SK-N-SH (cell line): Measurements from ENCODE around the gene GNAL. TPM values are rescaled to one million over a fixed set of nuclear protein-coding genes. Genes with fewer than 3 reads are reported as not detected.

Source experiments
- CTCF ChIA-PET: fragments of 300-600, 350-600 bp; formaldehyde crosslinking; extraction: SDS; loops from one replicate; lab custom pipeline; 2021; lab: Yijun Ruan, JAX
- POLR2A ChIA-PET: fragments of 350-600 bp; sonication (Branson Sonifier 250); formaldehyde crosslinking; extraction: SDS; loops from one replicate; lab custom pipeline; 2020; ENCODE audit warnings: antibody characterized with exemption, inconsistent platforms; lab: Yijun Ruan, JAX
- DNase-seq: peaks from one replicate; pipeline ENCODE4 v3.0.0; 2012
- H2AFZ ChIP-seq: fragments of 200-600 bp; sonication (generic); 2 replicates; pipeline ENCODE4 v1.8.1; 2016; ENCODE audit warnings: antibody characterized with exemption, mild to moderate bottlenecking, low read depth
- H3F3A ChIP-seq: fragments of 200-600 bp; sonication (generic); replicated peaks from 2 replicates; pipeline ENCODE3; 2016; ENCODE audit warnings: antibody characterized with exemption, mild to moderate bottlenecking; ENCODE audit not compliant: insufficient read depth
- H3K27ac ChIP-seq, 2 experiments: fragments of 200-500 bp in 1 of 2; fragments of 200-600 bp in 1 of 2; sonication (Bioruptor generic) in 1 of 2; sonication (generic), shearing (Covaris generic) in 1 of 2; 2 replicates each; pipeline versions ENCODE4 v1.5.1 to v1.6.1; 2014 to 2016; ENCODE audit warnings: low read depth in 2 of 2, inconsistent platforms in 1 of 2, low read length in 1 of 2, mild to moderate bottlenecking in 1 of 2, mixed read lengths in 1 of 2
- H3K27me3 ChIP-seq: fragments of 200-600 bp; sonication (generic), shearing (Covaris generic); 2 replicates; pipeline ENCODE4 v1.6.1; 2016; ENCODE audit warnings: mixed run types; ENCODE audit not compliant: insufficient read depth
- H3K36me3 ChIP-seq, 2 experiments: fragments of 200-500 bp in 1 of 2; fragments of 200-600 bp in 1 of 2; sonication (Bioruptor generic) in 1 of 2; sonication (generic) in 1 of 2; replicated peaks in 1 of 2; 2 replicates each; pipeline versions ENCODE3 to v1.5.1; 2014 to 2016; ENCODE audit warnings: low read length in 1 of 2, mild to moderate bottlenecking in 1 of 2; ENCODE audit not compliant: insufficient read depth in 2 of 2, control insufficient read depth in 1 of 2
- H3K4me1 ChIP-seq, 2 experiments: fragments of 200-500 bp in 1 of 2; fragments of 200-600 bp in 1 of 2; sonication (Bioruptor generic) in 1 of 2; sonication (generic), shearing (Covaris generic) in 1 of 2; 2 replicates each; pipeline versions ENCODE4 v1.5.1 to v1.6.1; 2014 to 2016; ENCODE audit warnings: low read depth in 1 of 2, low read length in 1 of 2, mixed run types in 1 of 2; ENCODE audit not compliant: insufficient read depth in 2 of 2, control insufficient read depth in 1 of 2
- H3K4me2 ChIP-seq: fragments of 200-600 bp; sonication (generic), shearing (Covaris generic); 2 replicates; pipeline ENCODE4 v1.6.1; 2017; ENCODE audit warnings: mixed run types
- H3K4me3 ChIP-seq, 2 experiments: fragments of 200-500 bp in 1 of 2; fragments of 200-600 bp in 1 of 2; sonication (Bioruptor generic) in 1 of 2; sonication (generic), shearing (Covaris generic) in 1 of 2; 2 replicates each; pipeline versions ENCODE4 v1.5.1 to v1.8.1; 2014 to 2016; ENCODE audit warnings: low read depth in 2 of 2, inconsistent platforms in 1 of 2, low read length in 1 of 2, mild to moderate bottlenecking in 1 of 2, mixed read lengths in 1 of 2, moderate library complexity in 1 of 2
- H3K79me2 ChIP-seq: fragments of 200-600 bp; sonication (generic); 2 replicates; pipeline ENCODE4 v1.8.1; 2017; ENCODE audit warnings: mild to moderate bottlenecking; ENCODE audit not compliant: insufficient read depth
- H3K9ac ChIP-seq: fragments of 200-600 bp; sonication (generic); 2 replicates; pipeline ENCODE4 v1.6.1; 2017; ENCODE audit warnings: mixed run types
- H3K9me2 ChIP-seq: fragments of 200-600 bp; sonication (generic); 2 replicates; pipeline ENCODE4 v1.6.1; 2017; ENCODE audit warnings: mixed run types
- H3K9me3 ChIP-seq: fragments of 200-600 bp; sonication (generic); 2 replicates; pipeline ENCODE4 v1.6.1; 2017; ENCODE audit warnings: mixed run types, mild to moderate bottlenecking, moderate library complexity
- H4K20me1 ChIP-seq: fragments of 200-600 bp; sonication (generic); 2 replicates; pipeline ENCODE4 v1.6.1; 2017; ENCODE audit warnings: mild to moderate bottlenecking, mixed run types; ENCODE audit not compliant: insufficient read depth
- ELF1 ChIP-seq: IDR thresholded peaks from 2 replicates; pipeline ENCODE4 v1.4.0; 2012
- EZH2phosphoT487 ChIP-seq: fragments of 200-600 bp; sonication (generic); IDR thresholded peaks from 2 replicates; pipeline ENCODE4 v1.6.1; 2017; ENCODE audit warnings: low read depth, mixed run types, mild to moderate bottlenecking, antibody characterized with exemption, moderate library complexity, borderline replicate concordance
- FOSL2 ChIP-seq: IDR thresholded peaks from 2 replicates; pipeline ENCODE4 v1.4.0; 2012; ENCODE audit warnings: low read depth, mild to moderate bottlenecking, moderate library complexity, borderline replicate concordance
- FOXM1 ChIP-seq: IDR thresholded peaks from 2 replicates; pipeline ENCODE4 v1.4.0; 2012; ENCODE audit warnings: low read depth, mild to moderate bottlenecking
- GABPA ChIP-seq: IDR thresholded peaks from 2 replicates; pipeline ENCODE4 v1.4.0; 2012; ENCODE audit warnings: low read depth, mild to moderate bottlenecking
- JUND ChIP-seq: IDR thresholded peaks from 2 replicates; pipeline ENCODE4 v1.4.0; 2012
- MEF2A ChIP-seq: IDR thresholded peaks from 2 replicates; pipeline ENCODE4 v1.4.0; 2012; ENCODE audit warnings: low read depth, borderline replicate concordance
- MXI1 ChIP-seq: IDR thresholded peaks from 2 replicates; pipeline ENCODE4 v1.6.1; 2012; ENCODE audit warnings: mild to moderate bottlenecking, low read depth, low read length, improper control_type of control experiment
- NFIC ChIP-seq: IDR thresholded peaks from 2 replicates; pipeline ENCODE4 v1.4.0; 2012; ENCODE audit warnings: borderline replicate concordance
- POLR2AphosphoS5 ChIP-seq: IDR thresholded peaks from 2 replicates; pipeline ENCODE4 v1.6.1; 2012; ENCODE audit warnings: low read depth, low read length
- RAD21 ChIP-seq: IDR thresholded peaks from 2 replicates; pipeline ENCODE4 v1.6.1; 2012; ENCODE audit warnings: mild to moderate bottlenecking, low read length
- RFX5 ChIP-seq: IDR thresholded peaks from 2 replicates; pipeline ENCODE4 v1.6.1; 2012; ENCODE audit warnings: mild to moderate bottlenecking, improper control_type of control experiment, low read length
- SIN3A ChIP-seq: IDR thresholded peaks from 2 replicates; pipeline ENCODE4 v1.6.1; 2012; ENCODE audit warnings: low read depth, mild to moderate bottlenecking, low read length, moderate library complexity, borderline replicate concordance
- SMC3 ChIP-seq: IDR thresholded peaks from 2 replicates; pipeline ENCODE4 v1.6.1; 2012; ENCODE audit warnings: low read depth, low read length, improper control_type of control experiment
- TCF12 ChIP-seq: IDR thresholded peaks from 2 replicates; pipeline ENCODE4 v1.4.0; 2012
- YY1 ChIP-seq: IDR thresholded peaks from 2 replicates; pipeline ENCODE4 v1.4.0; 2012; ENCODE audit warnings: low read depth, mild to moderate bottlenecking
- WGBS: methylation state at CpG from one replicate; pipeline ENCODE4 v1.1.6; 2017; ENCODE audit warnings: low lambda C conversion rate; 5-methylcytosine and 5-hydroxymethylcytosine counted together
- polyA plus RNA-seq, 3 experiments: library from polyadenylated mRNA; depleted of rRNA; stranded (reverse); fragments of >200 nt; gene quantifications; 2 replicates each; pipeline ENCODE4 v1.2.3, GENCODE V29; 2012
- TF ChIP-seq, protein P1 (sequence below): fragments of 150-350 bp; IDR thresholded peaks from 2 replicates; pipeline ENCODE4 v1.6.1; 2017; ENCODE audit warnings: antibody characterized with exemption, low read length, low read depth, borderline replicate concordance
- TF ChIP-seq, protein P2 (sequence below): IDR thresholded peaks from 2 replicates; pipeline ENCODE4 v1.4.0; 2012; ENCODE audit warnings: low read depth, borderline replicate concordance
- TF ChIP-seq, protein P3 (sequence below): IDR thresholded peaks from 2 replicates; pipeline ENCODE4 v1.4.0; 2012; ENCODE audit warnings: low read depth, borderline replicate concordance
- TF ChIP-seq, protein P4 (sequence below): fragments of 200-600 bp; sonication (generic); IDR thresholded peaks from 2 replicates; pipeline ENCODE4 v1.6.1; 2017; ENCODE audit warnings: antibody characterized with exemption, mild to moderate bottlenecking, moderate library complexity
- TF ChIP-seq, protein P5 (sequence below): IDR thresholded peaks from 2 replicates; pipeline ENCODE4; 2012

GNAL gene
- polyA plus RNA-seq, 1 of the 3 experiments (the other 2 are of a cell fraction) = 0.13 TPM

DNA sequence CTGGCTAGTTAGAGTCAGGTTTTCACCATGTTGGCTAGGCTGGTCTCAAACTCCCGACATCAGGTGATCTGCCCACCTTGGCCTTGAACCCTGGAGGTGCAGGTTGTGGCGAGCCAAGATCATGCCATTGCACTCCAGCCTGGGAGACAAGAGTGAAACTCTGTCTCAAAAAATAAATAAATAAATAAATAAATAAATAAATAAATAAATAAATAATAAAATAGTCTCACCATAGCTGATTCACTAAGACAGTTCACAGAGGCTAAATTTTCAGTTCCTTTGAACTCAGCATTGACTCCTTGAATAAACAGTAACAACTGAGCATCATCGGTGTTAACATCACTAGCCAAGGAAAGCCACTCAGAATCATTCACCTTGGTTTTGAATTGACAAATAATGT, 32.7 kb downstream of the GNAL start:
- no peak overlapping the region for H3K27ac ChIP-seq
- TF ChIP-seq FOSL2 = no peak
- no peak for TF ChIP-seq JUND
- TF ChIP-seq, protein P1, sequence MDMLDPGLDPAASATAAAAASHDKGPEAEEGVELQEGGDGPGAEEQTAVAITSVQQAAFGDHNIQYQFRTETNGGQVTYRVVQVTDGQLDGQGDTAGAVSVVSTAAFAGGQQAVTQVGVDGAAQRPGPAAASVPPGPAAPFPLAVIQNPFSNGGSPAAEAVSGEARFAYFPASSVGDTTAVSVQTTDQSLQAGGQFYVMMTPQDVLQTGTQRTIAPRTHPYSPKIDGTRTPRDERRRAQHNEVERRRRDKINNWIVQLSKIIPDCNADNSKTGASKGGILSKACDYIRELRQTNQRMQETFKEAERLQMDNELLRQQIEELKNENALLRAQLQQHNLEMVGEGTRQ = no peak
- TF ChIP-seq, protein P2, sequence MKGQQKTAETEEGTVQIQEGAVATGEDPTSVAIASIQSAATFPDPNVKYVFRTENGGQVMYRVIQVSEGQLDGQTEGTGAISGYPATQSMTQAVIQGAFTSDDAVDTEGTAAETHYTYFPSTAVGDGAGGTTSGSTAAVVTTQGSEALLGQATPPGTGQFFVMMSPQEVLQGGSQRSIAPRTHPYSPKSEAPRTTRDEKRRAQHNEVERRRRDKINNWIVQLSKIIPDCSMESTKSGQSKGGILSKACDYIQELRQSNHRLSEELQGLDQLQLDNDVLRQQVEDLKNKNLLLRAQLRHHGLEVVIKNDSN = no peak
- TF ChIP-seq ELF1 = no peak
- no peak for TF ChIP-seq RAD21
- TF ChIP-seq SMC3 = no peak
- TF ChIP-seq, all 33 proteins: peak for 0
- Histone ChIP-seq H3K27me3 (peaks cover 22% of the 10 kb centered on the region), H3K4me1 (no peaks in the 10 kb centered on the region), H3F3A (no peaks in the 10 kb centered on the region), H3K79me2 (no peaks in the 10 kb centered on the region), H3K4me3 (no peak overlapping the region), H3K4me2 (no peak overlapping the region), H2AFZ (no peak overlapping the region), H3K36me3 (no peaks in the 10 kb centered on the region), H3K9ac (no peak overlapping the region), H3K9me2 (no peaks in the 10 kb centered on the region), H3K9me3 (no peaks in the 10 kb centered on the region), H4K20me1 (no peaks in the 10 kb centered on the region)
- 18% methylated on average over 3 of the region's 3 CpGs for WGBS
- CTCF ChIA-PET = interaction anchor here (2.0 kb wide), 1 partner anchor 11 kb away, joined by 6 read pairs; no protein-coding TSS in a partner anchor
- DNase-seq = no peak
- POLR2A ChIA-PET = no interaction called here

DNA sequence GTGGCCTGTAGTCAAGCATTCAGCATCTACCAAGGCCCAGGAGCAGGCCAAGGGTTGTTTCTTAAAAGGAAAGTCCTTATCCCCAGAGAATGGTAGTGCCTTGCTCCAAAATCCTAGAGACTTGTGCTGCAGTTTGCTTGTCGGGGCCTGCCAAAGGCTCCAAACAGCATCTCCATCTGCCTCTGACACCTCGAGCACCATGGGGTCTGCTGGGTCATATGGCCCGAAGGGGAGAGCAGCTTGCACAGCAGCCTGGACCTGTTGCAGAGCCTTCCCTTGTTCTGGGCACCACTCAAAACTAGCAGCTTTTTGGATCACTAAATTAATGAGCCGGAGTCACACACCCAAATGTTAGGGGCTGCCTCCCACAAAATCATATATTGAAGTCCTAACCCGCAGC, 35.7 kb downstream of the GNAL start:
- POLR2A ChIA-PET = no interaction called here
- H4K20me1 ChIP-seq = no peaks in the 10 kb centered on the region
- no peaks in the 10 kb centered on the region for H3K4me1 ChIP-seq
- no peaks in the 10 kb centered on the region for H3K9me2 ChIP-seq
- no peaks in the 10 kb centered on the region for H3K36me3 ChIP-seq
- H2AFZ ChIP-seq = no peak overlapping the region
- CTCF ChIA-PET = interaction anchor here (1.1 kb wide), 1 partner anchor 200 kb away, joined by 3 read pairs; no protein-coding TSS in a partner anchor
- H3F3A ChIP-seq = no peaks in the 10 kb centered on the region
- WGBS = 18% methylated on average over 3 of the region's 5 CpGs
- DNase-seq = no peak
- H3K9me3 ChIP-seq = no peaks in the 10 kb centered on the region
- H3K27me3 ChIP-seq = peaks cover 46% of the 10 kb centered on the region
- no peak overlapping the region for H3K4me3 ChIP-seq
- no peak overlapping the region for H3K9ac ChIP-seq
- H3K27ac ChIP-seq = no peak overlapping the region
- no peaks in the 10 kb centered on the region for H3K79me2 ChIP-seq
- no peak overlapping the region for H3K4me2 ChIP-seq
- TF ChIP-seq MEF2A = no peak
- TF ChIP-seq SMC3 = no peak
- TF ChIP-seq, protein P3, sequence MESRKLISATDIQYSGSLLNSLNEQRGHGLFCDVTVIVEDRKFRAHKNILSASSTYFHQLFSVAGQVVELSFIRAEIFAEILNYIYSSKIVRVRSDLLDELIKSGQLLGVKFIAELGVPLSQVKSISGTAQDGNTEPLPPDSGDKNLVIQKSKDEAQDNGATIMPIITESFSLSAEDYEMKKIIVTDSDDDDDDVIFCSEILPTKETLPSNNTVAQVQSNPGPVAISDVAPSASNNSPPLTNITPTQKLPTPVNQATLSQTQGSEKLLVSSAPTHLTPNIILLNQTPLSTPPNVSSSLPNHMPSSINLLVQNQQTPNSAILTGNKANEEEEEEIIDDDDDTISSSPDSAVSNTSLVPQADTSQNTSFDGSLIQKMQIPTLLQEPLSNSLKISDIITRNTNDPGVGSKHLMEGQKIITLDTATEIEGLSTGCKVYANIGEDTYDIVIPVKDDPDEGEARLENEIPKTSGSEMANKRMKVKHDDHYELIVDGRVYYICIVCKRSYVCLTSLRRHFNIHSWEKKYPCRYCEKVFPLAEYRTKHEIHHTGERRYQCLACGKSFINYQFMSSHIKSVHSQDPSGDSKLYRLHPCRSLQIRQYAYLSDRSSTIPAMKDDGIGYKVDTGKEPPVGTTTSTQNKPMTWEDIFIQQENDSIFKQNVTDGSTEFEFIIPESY = no peak
- no peak for TF ChIP-seq POLR2AphosphoS5
- no peak for TF ChIP-seq RAD21
- TF ChIP-seq, protein P4, sequence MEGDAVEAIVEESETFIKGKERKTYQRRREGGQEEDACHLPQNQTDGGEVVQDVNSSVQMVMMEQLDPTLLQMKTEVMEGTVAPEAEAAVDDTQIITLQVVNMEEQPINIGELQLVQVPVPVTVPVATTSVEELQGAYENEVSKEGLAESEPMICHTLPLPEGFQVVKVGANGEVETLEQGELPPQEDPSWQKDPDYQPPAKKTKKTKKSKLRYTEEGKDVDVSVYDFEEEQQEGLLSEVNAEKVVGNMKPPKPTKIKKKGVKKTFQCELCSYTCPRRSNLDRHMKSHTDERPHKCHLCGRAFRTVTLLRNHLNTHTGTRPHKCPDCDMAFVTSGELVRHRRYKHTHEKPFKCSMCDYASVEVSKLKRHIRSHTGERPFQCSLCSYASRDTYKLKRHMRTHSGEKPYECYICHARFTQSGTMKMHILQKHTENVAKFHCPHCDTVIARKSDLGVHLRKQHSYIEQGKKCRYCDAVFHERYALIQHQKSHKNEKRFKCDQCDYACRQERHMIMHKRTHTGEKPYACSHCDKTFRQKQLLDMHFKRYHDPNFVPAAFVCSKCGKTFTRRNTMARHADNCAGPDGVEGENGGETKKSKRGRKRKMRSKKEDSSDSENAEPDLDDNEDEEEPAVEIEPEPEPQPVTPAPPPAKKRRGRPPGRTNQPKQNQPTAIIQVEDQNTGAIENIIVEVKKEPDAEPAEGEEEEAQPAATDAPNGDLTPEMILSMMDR = no peak
- no peak for TF ChIP-seq RFX5
- TF ChIP-seq TCF12 = no peak
- TF ChIP-seq NFIC = no peak
- TF ChIP-seq, protein P5, sequence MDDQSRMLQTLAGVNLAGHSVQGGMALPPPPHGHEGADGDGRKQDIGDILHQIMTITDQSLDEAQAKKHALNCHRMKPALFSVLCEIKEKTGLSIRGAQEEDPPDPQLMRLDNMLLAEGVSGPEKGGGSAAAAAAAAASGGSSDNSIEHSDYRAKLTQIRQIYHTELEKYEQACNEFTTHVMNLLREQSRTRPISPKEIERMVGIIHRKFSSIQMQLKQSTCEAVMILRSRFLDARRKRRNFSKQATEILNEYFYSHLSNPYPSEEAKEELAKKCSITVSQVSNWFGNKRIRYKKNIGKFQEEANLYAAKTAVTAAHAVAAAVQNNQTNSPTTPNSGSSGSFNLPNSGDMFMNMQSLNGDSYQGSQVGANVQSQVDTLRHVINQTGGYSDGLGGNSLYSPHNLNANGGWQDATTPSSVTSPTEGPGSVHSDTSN = no peak
- TF ChIP-seq FOXM1 = no peak
- TF ChIP-seq SIN3A = no peak
- no peak for TF ChIP-seq EZH2phosphoT487
- TF ChIP-seq, protein P2 = no peak
- TF ChIP-seq MXI1 = no peak
- no peak for TF ChIP-seq YY1
- TF ChIP-seq ELF1 = no peak
- TF ChIP-seq GABPA = no peak
